Measurements from ENCODE around the gene MOB3B. TPM values are rescaled to one million over a fixed set of nuclear protein-coding genes. Genes with fewer than 3 reads are reported as not detected.

MOB3B gene
- total and polyA plus RNA-seq, 2 of the 13 experiments (the other 11 are each of a cell fraction or from before 2014, with no cell fraction given) = 0.03 to 0.09 TPM

GRCh38 chr9:27340285-27340674, 189.3 kb downstream of the MOB3B start (continued):
- TF ChIP-seq ZNF616 (CRISPR knock-in tag; IDR thresholded peaks at IDR 0.05; ENCODE audit: low read depth) (no peak), ZNF431 (CRISPR knock-in tag; IDR thresholded peaks at IDR 0.05; ENCODE audit: borderline replicate concordance, low read depth) (no peak), LBX2 (CRISPR knock-in tag; IDR thresholded peaks at IDR 0.05; ENCODE audit: borderline replicate concordance) (no peak), SALL1 (CRISPR knock-in tag; IDR thresholded peaks at IDR 0.05) (no peak)

GRCh38 chr9:27339661-27340284, 189.8 kb downstream of the MOB3B start:
- FAIRE-seq (no peak), ATAC-seq (no peak), DNase-seq (ENCODE audit: low spot score) (no peak)
- CTCF ChIA-PET (ENCODE audit: low intra/inter-chr PET ratio, low total read pairs) = no interaction called here
- H3K27ac ChIP-seq (ENCODE audit: extremely low read length, insufficient read depth, low read length) = no peak overlapping the region
- H3K4me1 ChIP-seq (ENCODE audit: insufficient read depth, low read length) = no peaks in the 10 kb centered on the region
- H4K20me1 ChIP-seq (ENCODE audit: insufficient read depth, low read length) = no peaks in the 10 kb centered on the region
- H3K79me2 ChIP-seq (ENCODE audit: insufficient read depth, low read length) = no peaks in the 10 kb centered on the region
- no peaks in the 10 kb centered on the region for H3K36me3 ChIP-seq (replicated peaks in 1 of 2; ENCODE audit: control insufficient read depth in 1 of 2, insufficient read depth in 2 of 2, low read length in 2 of 2)
- TF ChIP-seq REL (CRISPR knock-in tag; conservative IDR thresholded peaks at IDR 0.05) (no peak), PHF20 (CRISPR knock-in tag; IDR thresholded peaks at IDR 0.05) (no peak), REXO4 (CRISPR knock-in tag; IDR thresholded peaks at IDR 0.05; ENCODE audit: borderline replicate concordance) (no peak), ZNF432 (CRISPR knock-in tag; IDR thresholded peaks at IDR 0.05; ENCODE audit: borderline replicate concordance) (no peak), TFAP4 (IDR thresholded peaks at IDR 0.05; ENCODE audit: borderline replicate concordance, low read depth) (no peak), TFDP1 (CRISPR knock-in tag; IDR thresholded peaks at IDR 0.05; ENCODE audit: borderline replicate concordance) (no peak), ZBTB10 (CRISPR knock-in tag; IDR thresholded peaks at IDR 0.05; ENCODE audit: borderline replicate concordance) (no peak)
- no peak overlapping the region for H3K4me3 ChIP-seq (replicated peaks in 1 of 3; ENCODE audit: insufficient read depth in 1 of 3, low read depth in 2 of 3, low read length in 3 of 3)
- no peak overlapping the region for H2AFZ ChIP-seq (ENCODE audit: low read length)
- BruUV-seq (replicated peaks) = no TSS peak
- H3K27me3 ChIP-seq (ENCODE audit: control insufficient read depth in 1 of 2, insufficient read depth in 2 of 2, low read length in 2 of 2) = peaks cover 0 to 7% of the 10 kb centered on the region in 2 experiments; a peak in 1 of 5 replicates
- no peak overlapping the region for H3K9ac ChIP-seq (ENCODE audit: insufficient read depth, low read depth, low read length)
- POLR2A ChIA-PET = no interaction called here
- H3K9me3 ChIP-seq (ENCODE audit: low read length) = no peaks in the 10 kb centered on the region
- in situ Hi-C loops (cut with HindIII; ENCODE audit: extremely low pct_ligation_motif_present, low pct_unique_long_range_greater_than_20kb) = loop anchor here (25.0 kb wide), 1 partner anchor 723 kb away; no protein-coding TSS in a partner anchor
- no peak overlapping the region for H3K4me2 ChIP-seq (ENCODE audit: low read depth, low read length)
- 58% methylated on average over 11 of the region's 11 CpGs for WGBS (ENCODE audit: low lambda C conversion rate)
- intact Hi-C loops (cut with micrococcal nuclease; ENCODE audit: unreplicated experiment) = no loop called here

Measured in HepG2 (cell line).